GM12892 (cell line): ENCODE results near the gene UTP3.

Source experiments
- POLR2A ChIP-seq: IDR thresholded peaks from 2 replicates; pipeline ENCODE4 v1.6.1; 2011; ENCODE audit warnings: low read depth, low read length, control low read depth
- POLR2AphosphoS5 ChIP-seq: IDR thresholded peaks from 2 replicates; pipeline ENCODE4 v1.6.1; 2011; ENCODE audit warnings: low read depth, low read length, control low read depth
- TAF1 ChIP-seq: IDR thresholded peaks from 2 replicates; pipeline ENCODE4 v1.6.1; 2011; ENCODE audit warnings: low read depth, mild to moderate bottlenecking, control low read depth, low read length, borderline replicate concordance

DNA sequence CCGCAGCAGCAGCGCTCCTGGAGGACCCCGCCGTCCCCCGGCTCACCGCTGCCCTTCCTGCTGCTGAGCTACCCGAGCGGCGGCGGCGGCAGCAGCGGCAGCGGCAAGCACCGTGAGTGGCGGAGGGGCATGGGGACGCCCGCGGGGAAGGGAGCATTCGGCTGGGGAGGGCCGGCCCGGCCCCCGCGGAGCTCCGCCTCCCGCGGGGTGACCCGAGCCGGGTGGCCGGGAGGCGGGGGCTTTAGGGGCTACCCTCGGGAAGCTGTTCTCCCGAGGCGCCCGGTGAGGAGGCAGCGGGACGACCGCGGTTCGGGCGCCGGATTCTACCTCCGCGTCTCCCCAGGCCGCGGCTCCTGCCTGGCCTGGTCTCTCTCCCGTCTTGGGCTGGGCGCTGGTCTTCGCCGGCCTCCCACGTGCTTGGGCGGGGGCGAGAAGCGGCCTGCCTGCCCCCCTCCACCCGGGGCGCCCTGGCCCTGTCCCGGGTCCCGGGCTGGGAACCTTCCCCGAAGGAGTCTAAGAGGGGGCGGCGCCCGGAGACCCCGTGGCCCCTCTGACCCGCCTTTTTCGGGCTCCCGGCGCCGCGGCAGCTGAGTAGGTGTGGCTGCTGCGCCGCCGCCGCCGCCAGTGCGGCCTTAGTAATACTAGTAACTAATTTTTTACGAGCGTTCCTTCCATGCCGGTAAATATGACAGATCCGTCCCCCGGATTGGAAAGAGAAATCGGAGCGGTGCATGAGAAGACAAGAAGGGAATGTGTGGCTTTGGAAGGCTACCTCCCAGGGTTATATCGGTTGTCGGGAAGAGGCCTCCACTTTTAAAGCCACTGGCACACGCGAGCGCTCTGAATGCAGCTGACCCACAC lies 17.1 kb downstream of the UTP3 start:
- TF ChIP-seq POLR2A (peak; percentile 23; the same call in 1 of the 2 replicates), POLR2AphosphoS5 (no peak), TAF1 (no peak)
